ENCODE measurements around the gene TMSB4Y. TPM values are rescaled to one million over a fixed set of nuclear protein-coding genes. Genes with fewer than 3 reads are reported as not detected.

The TMSB4Y gene
- 1 to 10 TPM in 2 of 3 donors, not detected in 1; 4.9 to 5.9 TPM for polyA plus RNA-seq (ENCODE audit: insufficient read length in 3 of 3)
- long read RNA-seq, donor 1, partial matches to known transcripts, result 0 of 3 reads
- long read RNA-seq, donor 1, other reads (novel, unspliced or antisense), result 0 of 3 reads
- long read RNA-seq, donor 2, partial matches to known transcripts, result 0 of 10 reads
- long read RNA-seq, donor 2, other reads (novel, unspliced or antisense), result 6 of 10 reads
- long read RNA-seq, donor 3, result 0 reads
- long read RNA-seq, donor 4, partial matches to known transcripts, result 0 of 1 reads
- long read RNA-seq, donor 4, other reads (novel, unspliced or antisense), result 0 of 1 reads
- long read RNA-seq, donor 5, result 0 reads
- long read RNA-seq, donor 6, result 0 reads
- long read RNA-seq, donor 7, result 0 reads
- long read RNA-seq, donor 8, result 0 reads
- long read RNA-seq, donor 9, partial matches to known transcripts, result 0 of 3 reads
- long read RNA-seq, donor 9, other reads (novel, unspliced or antisense), result 0 of 3 reads
- long read RNA-seq, donor 10, partial matches to known transcripts, result 0 of 1 reads
- long read RNA-seq, donor 10, other reads (novel, unspliced or antisense), result 0 of 1 reads
- long read RNA-seq, donor 11, result 0 reads
- long read RNA-seq, donor 12, partial matches to known transcripts, result 0 of 1 reads
- long read RNA-seq, donor 12, other reads (novel, unspliced or antisense), result 0 of 1 reads
- long read RNA-seq, donor 13, partial matches to known transcripts, result 0 of 1 reads
- long read RNA-seq, donor 13, other reads (novel, unspliced or antisense), result 0 of 1 reads
- long read RNA-seq, donor 14, result 0 reads
- long read RNA-seq, donor 15, partial matches to known transcripts, result 0 of 1 reads
- long read RNA-seq, donor 15, other reads (novel, unspliced or antisense), result 0 of 1 reads
- long read RNA-seq, donor 16, partial matches to known transcripts, result 0 of 1 reads
- long read RNA-seq, donor 16, other reads (novel, unspliced or antisense), result 0 of 1 reads

- no peak for DNase-seq
Observed at GRCh38 chrY:13703568-13703968, at the start of gene TMSB4Y. Gene TMSB4Y (plus strand): TSS chrY:13703899.

GRCh38 chrY:13664162-13664561, 39.5 kb upstream of the TMSB4Y start:
- DNase-seq, result no peak

GRCh38 chrY:13671122-13671521, 32.6 kb upstream of the TMSB4Y start:
- no peak for DNase-seq

- no peak for DNase-seq
Observed at GRCh38 chrY:13702276-13702675, 1.4 kb upstream of the TMSB4Y start.

GRCh38 chrY:13704121-13704930, 627 bp downstream of the TMSB4Y start:
- no peak for DNase-seq

GRCh38 chrY:13705197-13705596, 1.5 kb downstream of the TMSB4Y start:
- DNase-seq, result no peak

GRCh38 chrY:13708038-13708437, 4.3 kb downstream of the TMSB4Y start:
- no peak for DNase-seq

GRCh38 chrY:13718996-13719395, 15.3 kb downstream of the TMSB4Y start:
- no peak for DNase-seq

- DNase-seq, result no peak
Observed at GRCh38 chrY:13729517-13729916, 25.8 kb downstream of the TMSB4Y start.

GRCh38 chrY:13738618-13739017, 34.9 kb downstream of the TMSB4Y start:
- no peak for DNase-seq

- no peak for DNase-seq
Observed at GRCh38 chrY:13751289-13752071, 47.8 kb downstream of the TMSB4Y start.

- no peak for DNase-seq
Observed at GRCh38 chrY:13754661-13755060, 51.0 kb downstream of the TMSB4Y start.

Other genes with a start within 250 kb of the TMSB4Y start
- gene UTY, start 223.9 kb upstream of the TMSB4Y start, polyA plus RNA-seq (ENCODE audit: insufficient read length in 3 of 3), result 10 to 100 TPM in 2 of 3 donors, under 1 TPM in 1; 0.04 to 25.4 (median 21.6) TPM